GM18870 (cell line): Measurements from ENCODE around the gene ARV1.
"Not testable (repeated sequence)": the region's sequence is repeated elsewhere in the genome, so short reads cannot be mapped to it uniquely, and the experiment has no call there.

Experiments
- ATAC-seq: cut with Tn5 transposase; IDR thresholded peaks from one replicate; pipeline ENCODE4 v1.9.1; 2021; ENCODE audit warnings: moderate library complexity; ENCODE audit not compliant: unreplicated experiment

The ARV1 gene

GRCh38 chr1:231040800-231041718 lies 62.2 kb downstream of the ARV1 start:
- no peak for ATAC-seq

- ATAC-seq, result no peak
Observed at GRCh38 chr1:231041719-231042261, 62.9 kb downstream of the ARV1 start.

GRCh38 chr1:231044588-231044987 lies 65.7 kb downstream of the ARV1 start:
- ATAC-seq, result no peak

- ATAC-seq, result no peak
Observed at GRCh38 chr1:231045286-231045685, 66.4 kb downstream of the ARV1 start.

DNA sequence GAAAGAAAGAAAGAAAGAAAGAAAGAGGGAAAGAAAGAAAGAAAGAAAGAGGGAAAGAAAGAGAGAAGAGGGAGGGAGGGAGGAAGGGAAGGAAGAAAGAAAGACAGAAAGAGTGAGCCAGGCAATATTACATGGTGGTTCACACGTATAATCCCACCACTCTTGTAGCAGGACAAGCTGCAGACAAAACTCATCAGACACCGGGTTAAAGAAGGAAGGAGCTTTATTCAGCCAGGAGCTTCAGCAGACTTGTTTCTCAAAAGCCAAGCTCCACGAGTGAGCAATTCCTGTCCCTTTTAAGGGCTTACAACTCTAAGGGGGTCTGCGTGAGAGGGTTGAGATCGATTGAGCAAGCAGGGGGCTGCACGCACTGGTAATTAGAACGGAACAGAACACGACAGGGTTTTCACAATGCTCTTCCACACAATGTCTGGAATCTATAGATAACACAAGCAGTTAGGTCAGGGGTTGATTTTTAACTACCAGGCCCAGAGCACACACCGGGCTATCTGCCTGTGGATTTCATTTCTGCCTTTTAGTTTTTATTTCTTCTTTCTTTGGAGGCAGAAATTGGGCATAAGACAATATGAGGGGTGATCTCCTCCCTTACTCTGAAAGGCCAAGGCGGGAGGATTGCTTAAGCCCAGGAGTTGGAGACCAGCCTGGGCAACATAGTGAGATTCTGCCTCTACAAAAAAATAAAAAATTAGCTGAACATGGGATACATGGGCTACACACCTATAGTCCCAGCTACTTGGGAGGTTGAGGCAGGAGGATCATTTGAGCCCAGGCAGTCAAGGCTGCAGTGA lies 67.2 kb downstream of the ARV1 start:
- ATAC-seq, result not testable (repeated sequence)

GRCh38 chr1:231046730-231047395 lies 68.0 kb downstream of the ARV1 start:
- no peak for ATAC-seq

DNA sequence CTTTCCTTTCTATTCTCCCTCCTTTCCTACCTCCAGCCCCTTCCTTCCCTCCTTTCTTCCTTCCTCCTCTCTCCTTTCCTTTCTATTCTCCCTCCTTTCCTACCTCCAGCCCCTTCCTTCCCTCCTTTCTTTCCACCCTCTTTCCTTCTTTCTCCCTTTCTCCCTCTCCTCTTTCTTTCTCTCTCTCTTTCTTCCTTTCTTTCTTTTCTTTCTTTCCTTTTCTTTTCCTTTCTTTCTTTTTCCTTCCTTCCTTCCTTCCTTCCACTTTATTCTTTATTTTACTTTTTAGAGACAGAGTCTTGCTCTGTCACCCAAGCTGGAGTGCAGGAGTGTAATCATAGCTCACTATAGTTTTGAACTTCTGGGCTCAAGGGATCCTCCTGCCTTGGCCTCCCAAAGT lies 68.6 kb downstream of the ARV1 start:
- ATAC-seq, result not testable (repeated sequence)

GRCh38 chr1:231048419-231048818 lies 69.5 kb downstream of the ARV1 start:
- ATAC-seq, result not testable (repeated sequence)

DNA sequence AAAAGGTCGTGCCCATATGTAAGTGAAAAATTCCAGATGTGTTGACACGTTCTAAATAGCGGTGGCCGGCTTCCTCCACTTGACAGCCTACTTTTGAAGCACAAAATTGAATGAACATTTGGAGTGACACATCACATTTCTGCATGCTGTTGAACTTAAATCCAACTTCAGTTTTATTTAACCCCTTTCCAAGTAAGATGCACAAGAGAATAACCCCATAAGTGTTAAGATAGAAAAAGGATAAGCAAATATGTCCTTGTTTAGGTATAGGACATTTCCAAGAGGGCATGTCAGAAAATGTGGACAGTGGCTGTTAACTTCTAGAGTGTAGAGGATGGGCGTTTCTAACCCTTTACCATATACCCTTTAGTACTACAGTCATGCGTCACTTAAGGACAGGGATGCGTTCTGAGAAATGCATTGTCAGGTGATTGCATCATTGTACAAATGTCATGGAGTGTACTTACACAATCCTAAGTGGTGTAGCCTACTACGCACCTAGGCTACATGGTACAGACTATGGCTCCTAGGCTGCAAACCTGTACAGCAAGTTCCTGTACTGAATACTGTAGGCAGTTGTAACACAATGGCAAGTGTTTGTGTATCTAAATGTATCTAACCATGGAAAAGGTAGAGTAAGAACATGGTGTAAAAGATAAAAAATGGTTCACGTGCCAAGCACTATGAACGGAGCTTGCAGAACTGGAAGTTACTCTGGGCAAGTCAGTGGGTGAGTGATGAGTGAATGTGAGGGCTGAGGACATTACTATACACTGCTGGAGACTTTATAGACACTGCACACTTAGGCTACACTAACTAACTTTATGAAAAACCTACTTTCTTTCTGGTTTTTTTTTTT lies 70.5 kb downstream of the ARV1 start:
- no peak for ATAC-seq
